Activated CD4-positive, alpha-beta memory T cell treated with anti-CD3 and anti-CD28 coated beads for 36 hours (primary cell): ENCODE measurements around the gene TAMALIN. TPM values are rescaled to one million over a fixed set of nuclear protein-coding genes. Genes with fewer than 3 reads are reported as not detected.
A peak's percentile ranks its signal among the peaks of the same experiment; 100 is the strongest.

ENCODE experiments used
- CTCF ChIA-PET: fragments of 350-600 bp; sonication (Branson Sonifier 250); formaldehyde crosslinking; loops from one replicate; lab custom pipeline; 2021; ENCODE audit warnings: antibody characterized with exemption, inconsistent platforms; lab: Charles Lee
- POLR2A ChIA-PET: fragments of 350-600 bp; sonication (Branson Sonifier 250); formaldehyde crosslinking; loops from one replicate; lab custom pipeline; 2021; ENCODE audit warnings: antibody characterized with exemption; lab: Charles Lee
- DNase-seq: peaks from one replicate; pipeline ENCODE4 v3.0.0-alpha.2; 2020
- H3K27ac Mint-ChIP-seq: one replicate; pipeline ENCODE4 v1.8.0; 2021; ENCODE audit warnings: mixed read lengths
- H3K27me3 Mint-ChIP-seq: one replicate; pipeline ENCODE4 v1.8.0; 2021; ENCODE audit warnings: mixed read lengths
- H3K36me3 Mint-ChIP-seq: one replicate; pipeline ENCODE4 v1.8.0; 2021; ENCODE audit warnings: mixed read lengths
- H3K4me1 Mint-ChIP-seq: one replicate; pipeline ENCODE4 v1.8.0; 2021; ENCODE audit warnings: low read depth, mixed read lengths
- H3K4me3 Mint-ChIP-seq: one replicate; pipeline ENCODE4 v1.8.0; 2021; ENCODE audit warnings: mild to moderate bottlenecking, mixed read lengths
- H3K9me3 Mint-ChIP-seq: one replicate; pipeline ENCODE4 v1.8.0; 2021; ENCODE audit warnings: mixed read lengths
- intact Hi-C: fragments of 100-400 bp; cut with micrococcal nuclease; formaldehyde crosslinking; loops from one replicate; pipeline ENCODE4 v1.15.1; 2023
- total RNA-seq, 2 experiments: library from RNA; stranded (reverse); gene quantifications; one replicate each; pipeline ENCODE4 v1.2.3, GENCODE V29; 2021

TAMALIN gene
- total RNA-seq, 2 experiments from 2014 or later, result 15.1 to 18.7 TPM

- H3K4me1 Mint-ChIP-seq, result no peaks in the 10 kb centered on the region
- POLR2A ChIA-PET, result no interaction called here
- no peak for DNase-seq
- H3K27me3 Mint-ChIP-seq, result no peaks in the 10 kb centered on the region
- CTCF ChIA-PET, result interaction anchor here (0.6 to 3.5 kb wide), 3 partner anchors 10 to 23 kb away, joined by 4 to 20 read pairs (median 4); no protein-coding TSS in a partner anchor
- intact Hi-C loops, result no loop called here
- H3K9me3 Mint-ChIP-seq, result no peaks in the 10 kb centered on the region
- no peak overlapping the region for H3K4me3 Mint-ChIP-seq
- H3K27ac Mint-ChIP-seq, result no peak overlapping the region
- H3K36me3 Mint-ChIP-seq, result peaks cover 12% of the 10 kb centered on the region
Measured at GRCh38 chr12:52014567-52015530, 8.1 kb downstream of the TAMALIN start.

GRCh38 chr12:52015532-52016041 is 8.8 kb downstream of the TAMALIN start:
- intact Hi-C loops, result no loop called here
- ChIA-PET POLR2A (no interaction called here), CTCF (interaction anchor here (0.6 to 3.5 kb wide), 3 partner anchors 9 to 24 kb away, joined by 4 to 20 read pairs (median 4); no protein-coding TSS in a partner anchor)
- H3K27ac Mint-ChIP-seq, result no peak overlapping the region
- peaks cover 11% of the 10 kb centered on the region for H3K36me3 Mint-ChIP-seq
- H3K9me3 Mint-ChIP-seq, result no peaks in the 10 kb centered on the region
- no peak for DNase-seq
- peaks cover 6% of the 10 kb centered on the region for H3K4me1 Mint-ChIP-seq
- no peaks in the 10 kb centered on the region for H3K27me3 Mint-ChIP-seq
- no peak overlapping the region for H3K4me3 Mint-ChIP-seq

- DNase-seq, result no peak
- no peak overlapping the region for H3K4me3 Mint-ChIP-seq
- peaks cover 12% of the 10 kb centered on the region for H3K4me1 Mint-ChIP-seq
- CTCF ChIA-PET, result interaction anchor here (2.2 to 15.6 kb wide), 3 partner anchors 15 to 98 kb away, joined by 6 to 399 read pairs (median 12); no protein-coding TSS in a partner anchor
- no peak overlapping the region for H3K27ac Mint-ChIP-seq
- H3K27me3 Mint-ChIP-seq, result no peaks in the 10 kb centered on the region
- peaks cover 4% of the 10 kb centered on the region for H3K36me3 Mint-ChIP-seq
- POLR2A ChIA-PET, result no interaction called here
- intact Hi-C loops, result no loop called here
- no peaks in the 10 kb centered on the region for H3K9me3 Mint-ChIP-seq
Measured at GRCh38 chr12:52018433-52019112, 11.8 kb downstream of the TAMALIN start.

GRCh38 chr12:52019113-52019770 is 12.5 kb downstream of the TAMALIN start:
- CTCF ChIA-PET, result interaction anchor here (0.9 to 15.9 kb wide), 11 partner anchors 14 to 97 kb away, joined by 3 to 438 read pairs (median 12); partner anchors contain the start of genes ATG101, SMIM41 and TAMALIN
- POLR2A ChIA-PET, result no interaction called here
- H3K27ac Mint-ChIP-seq, result no peak overlapping the region
- no peak overlapping the region for H3K4me3 Mint-ChIP-seq
- H3K36me3 Mint-ChIP-seq, result no peaks in the 10 kb centered on the region
- H3K9me3 Mint-ChIP-seq, result no peaks in the 10 kb centered on the region
- peaks cover 15% of the 10 kb centered on the region for H3K4me1 Mint-ChIP-seq
- no peaks in the 10 kb centered on the region for H3K27me3 Mint-ChIP-seq
- no peak for DNase-seq
- intact Hi-C loops, result no loop called here

- DNase-seq, result peak; percentile 77
- Mint-ChIP-seq H3K36me3 (no peaks in the 10 kb centered on the region), H3K27me3 (no peaks in the 10 kb centered on the region), H3K27ac (no peak overlapping the region), H3K9me3 (no peaks in the 10 kb centered on the region), H3K4me1 (peaks cover 27% of the 10 kb centered on the region), H3K4me3 (no peak overlapping the region)
- POLR2A ChIA-PET, result interaction anchor here (1.0 to 4.5 kb wide), 4 partner anchors 12 to 28 kb away, joined by 4 to 28 read pairs (median 4); partner anchors contain the start of gene TAMALIN
- CTCF ChIA-PET, result interaction anchor here (0.6 to 15.9 kb wide), 21 partner anchors 9 to 861 kb away, joined by 3 to 438 read pairs (median 6); partner anchors contain the start of genes ANKRD33, ATG101, NR4A1 and SMIM41
- intact Hi-C loops, result loop anchor here (1.0 kb wide), 1 partner anchor 27 kb away; no protein-coding TSS in a partner anchor
Measured at GRCh38 chr12:52020539-52021336, 14.0 kb downstream of the TAMALIN start.

- intact Hi-C loops, result loop anchor here (1.0 kb wide), 2 partner anchors 16 to 72 kb away; partner anchors contain the start of gene ACVR1B
- no peak overlapping the region for H3K27ac Mint-ChIP-seq
- H3K27me3 Mint-ChIP-seq, result no peaks in the 10 kb centered on the region
- peak; percentile 57 for DNase-seq
- ChIA-PET POLR2A (interaction anchor here (1.0 to 4.5 kb wide), 5 partner anchors 10 to 47 kb away, joined by 3 to 28 read pairs (median 4); partner anchors contain the start of genes ATG101 and TAMALIN), CTCF (interaction anchor here (0.7 to 15.9 kb wide), 24 partner anchors 10 to 978 kb away, joined by 3 to 438 read pairs (median 9); partner anchors contain the start of genes ATG101, NR4A1, SMIM41 and TAMALIN)
- H3K4me1 Mint-ChIP-seq, result peaks cover 32% of the 10 kb centered on the region
- H3K36me3 Mint-ChIP-seq, result no peaks in the 10 kb centered on the region
- H3K4me3 Mint-ChIP-seq, result peak overlapping the region; percentile 79
- no peaks in the 10 kb centered on the region for H3K9me3 Mint-ChIP-seq
Measured at GRCh38 chr12:52022841-52023181, 16.1 kb downstream of the TAMALIN start.

- Mint-ChIP-seq H3K9me3 (no peaks in the 10 kb centered on the region), H3K36me3 (no peaks in the 10 kb centered on the region), H3K27me3 (no peaks in the 10 kb centered on the region), H3K4me3 (peak overlapping the region; percentile 79), H3K4me1 (peaks cover 32% of the 10 kb centered on the region), H3K27ac (peak overlapping the region; percentile 91)
- ChIA-PET POLR2A (interaction anchor here (1.0 to 4.5 kb wide), 5 partner anchors 9 to 47 kb away, joined by 3 to 28 read pairs (median 4); partner anchors contain the start of genes ATG101 and TAMALIN), CTCF (interaction anchor here (0.7 to 15.9 kb wide), 30 partner anchors 9 to 978 kb away, joined by 3 to 438 read pairs (median 8); partner anchors contain the start of genes ATG101, NR4A1, SMIM41 and TAMALIN)
- intact Hi-C loops, result loop anchor here (1.0 kb wide), 2 partner anchors 16 to 72 kb away; partner anchors contain the start of gene ACVR1B
- peak; percentile 95 for DNase-seq
Measured at GRCh38 chr12:52023182-52023975, 16.6 kb downstream of the TAMALIN start.

- Mint-ChIP-seq H3K9me3 (no peaks in the 10 kb centered on the region), H3K4me1 (peaks cover 32% of the 10 kb centered on the region), H3K4me3 (peak overlapping the region; percentile 79), H3K36me3 (no peaks in the 10 kb centered on the region), H3K27me3 (no peaks in the 10 kb centered on the region), H3K27ac (peak overlapping the region; percentile 91)
- ChIA-PET POLR2A (interaction anchor here (0.6 to 4.5 kb wide), 8 partner anchors 9 to 138 kb away, joined by 3 to 28 read pairs (median 8); partner anchors contain the start of genes ATG101, NR4A1 and TAMALIN), CTCF (interaction anchor here (0.7 to 15.9 kb wide), 29 partner anchors 8 to 1175 kb away, joined by 3 to 438 read pairs (median 10); partner anchors contain the start of genes ATG101, NR4A1, SMIM41 and TAMALIN)
- intact Hi-C loops, result loop anchor here (1.0 to 2.0 kb wide), 4 partner anchors 17 to 99 kb away; partner anchors contain the start of gene ACVR1B
- no peak for DNase-seq
Measured at GRCh38 chr12:52023976-52024688, 17.4 kb downstream of the TAMALIN start.

- intact Hi-C loops, result loop anchor here (1.0 to 2.0 kb wide), 10 partner anchors 8 to 100 kb away; partner anchors contain the start of genes ATG101 and NR4A1
- POLR2A ChIA-PET, result interaction anchor here (0.5 to 4.5 kb wide), 13 partner anchors 9 to 139 kb away, joined by 3 to 28 read pairs (median 4); partner anchors contain the start of genes ATG101, NR4A1 and TAMALIN
- peak; percentile 85 for DNase-seq
- peaks cover 32% of the 10 kb centered on the region for H3K4me1 Mint-ChIP-seq
- no peaks in the 10 kb centered on the region for H3K27me3 Mint-ChIP-seq
- no peaks in the 10 kb centered on the region for H3K9me3 Mint-ChIP-seq
- CTCF ChIA-PET, result interaction anchor here (0.6 to 15.9 kb wide), 42 partner anchors 8 to 1174 kb away, joined by 3 to 438 read pairs (median 7); partner anchors contain the start of genes ACVR1B, ATG101, NR4A1 and SMIM41
- peak overlapping the region; percentile 91 for H3K27ac Mint-ChIP-seq
- H3K4me3 Mint-ChIP-seq, result peak overlapping the region; percentile 79
- H3K36me3 Mint-ChIP-seq, result no peaks in the 10 kb centered on the region
Measured at GRCh38 chr12:52024845-52025230, 18.1 kb downstream of the TAMALIN start.
